Muscle layer of colon (tissue), 2 donors: Measurements from ENCODE around the gene GNG10.
A peak's percentile ranks its signal among the peaks of the same experiment; 100 is the strongest.
"Not testable (repeated sequence)": the region's sequence is repeated elsewhere in the genome, so short reads cannot be mapped to it uniquely, and the experiment has no call there.

Experiments used
- H3K27ac ChIP-seq: one replicate; pipeline ENCODE4 v1.7.0; 2013; ENCODE audit warnings: low read depth, mild to moderate bottlenecking, low read length, moderate library complexity
- H3K27me3 ChIP-seq, 2 donors: one replicate each; pipeline ENCODE4 v1.7.0; 2013; ENCODE audit warnings: low read length in 2 of 2, mild to moderate bottlenecking in 2 of 2; ENCODE audit not compliant: insufficient read depth in 2 of 2, control insufficient read depth in 1 of 2
- H3K36me3 ChIP-seq: one replicate; pipeline ENCODE4 v1.7.0; 2013; ENCODE audit warnings: mild to moderate bottlenecking, low read length; ENCODE audit not compliant: insufficient read depth
- H3K4me1 ChIP-seq: one replicate; pipeline ENCODE4 v1.7.0; 2013; ENCODE audit warnings: mild to moderate bottlenecking, low read length; ENCODE audit not compliant: insufficient read depth
- H3K4me3 ChIP-seq, 2 donors: one replicate each; pipeline ENCODE4 v1.7.0; 2013; ENCODE audit warnings: low read length in 2 of 2, low read depth in 1 of 2, mild to moderate bottlenecking in 1 of 2, moderate library complexity in 1 of 2
- H3K9ac ChIP-seq: one replicate; pipeline ENCODE4 v1.7.0; 2013; ENCODE audit warnings: low read length
- H3K9me3 ChIP-seq: one replicate; pipeline ENCODE4 v1.7.0; 2013; ENCODE audit warnings: mild to moderate bottlenecking, low read length
- donor health status: abdominal sarcoma.
- donor health status: Adenocarcinoma of cecum.

Gene GNG10

DNA sequence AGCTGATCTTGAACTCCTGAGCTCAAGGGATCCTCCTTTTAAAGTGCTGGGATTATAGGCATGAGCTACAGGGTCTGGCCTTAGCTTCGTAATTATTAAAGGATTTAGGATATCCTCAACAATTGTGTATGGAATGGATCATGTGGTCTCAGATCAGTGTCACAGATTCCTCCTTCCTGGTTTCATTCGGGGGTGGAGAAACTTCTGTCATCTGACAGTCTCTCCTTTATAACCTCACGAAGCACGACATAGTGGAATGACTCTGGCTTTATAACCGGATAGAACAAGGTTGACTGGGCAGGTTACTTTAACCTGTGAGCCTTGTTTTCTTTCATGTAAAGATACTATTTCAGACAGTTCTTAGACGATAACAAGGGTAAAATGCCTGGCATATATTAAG, 4.4 kb upstream of the GNG10 start:
- Histone ChIP-seq H3K27ac (no peak overlapping the region), H3K36me3 (peaks cover 3% of the 10 kb centered on the region), H3K4me1 (no peaks in the 10 kb centered on the region), H3K27me3 (no peaks in the 10 kb centered on the region), H3K9me3 (no peaks in the 10 kb centered on the region), H3K9ac (no peak overlapping the region), H3K4me3 (no peak overlapping the region)

DNA sequence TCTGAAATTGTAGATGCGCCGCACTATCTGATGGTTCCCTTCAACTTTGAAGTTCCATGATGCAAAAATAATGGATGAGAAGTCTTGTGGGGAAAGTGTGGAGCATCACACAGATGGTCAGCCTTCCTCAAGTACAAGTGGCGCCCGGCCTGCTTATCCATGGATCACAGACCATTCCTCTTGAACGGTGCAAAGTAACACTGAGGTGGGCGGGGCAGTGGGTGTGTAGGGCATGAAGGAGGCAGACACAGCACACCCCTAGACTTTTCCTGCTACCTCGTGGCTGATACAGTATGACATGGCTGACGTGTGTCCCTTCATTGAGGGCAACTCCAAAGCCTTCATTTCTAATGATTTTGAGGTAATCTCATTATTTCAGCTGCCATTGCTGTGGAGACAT, 2.5 kb upstream of the GNG10 start:
- H3K9ac ChIP-seq = no peak overlapping the region
- H3K9me3 ChIP-seq = no peaks in the 10 kb centered on the region
- H3K4me3 ChIP-seq = no peak overlapping the region
- H3K27ac ChIP-seq = no peak overlapping the region
- peaks cover 12% of the 10 kb centered on the region for H3K4me1 ChIP-seq
- H3K36me3 ChIP-seq = peaks cover 3% of the 10 kb centered on the region
- no peaks in the 10 kb centered on the region for H3K27me3 ChIP-seq

DNA sequence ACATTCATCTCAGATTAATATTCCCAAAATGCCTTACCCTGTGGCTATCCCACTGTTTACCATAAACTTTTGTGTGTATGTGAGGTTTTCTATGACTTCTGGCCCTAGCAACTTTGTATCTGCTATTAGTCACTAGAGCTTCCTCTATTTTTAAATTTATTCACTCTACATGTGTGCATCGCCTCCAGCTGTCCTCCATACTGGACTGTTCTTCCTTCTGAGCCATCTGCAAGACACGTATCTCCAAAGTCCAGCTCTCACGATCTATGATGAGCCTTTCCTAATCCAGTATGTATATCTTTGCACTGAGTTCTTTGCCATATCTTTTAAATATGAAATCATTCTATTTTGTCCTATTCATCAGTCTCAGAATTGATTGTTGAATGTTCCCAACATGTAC, 1.7 kb upstream of the GNG10 start:
- Histone ChIP-seq H3K4me3 (no peak overlapping the region), H3K9ac (no peak overlapping the region), H3K9me3 (no peaks in the 10 kb centered on the region), H3K36me3 (peaks cover 3% of the 10 kb centered on the region), H3K27ac (no peak overlapping the region), H3K4me1 (peaks cover 12% of the 10 kb centered on the region), H3K27me3 (no peaks in the 10 kb centered on the region)

DNA sequence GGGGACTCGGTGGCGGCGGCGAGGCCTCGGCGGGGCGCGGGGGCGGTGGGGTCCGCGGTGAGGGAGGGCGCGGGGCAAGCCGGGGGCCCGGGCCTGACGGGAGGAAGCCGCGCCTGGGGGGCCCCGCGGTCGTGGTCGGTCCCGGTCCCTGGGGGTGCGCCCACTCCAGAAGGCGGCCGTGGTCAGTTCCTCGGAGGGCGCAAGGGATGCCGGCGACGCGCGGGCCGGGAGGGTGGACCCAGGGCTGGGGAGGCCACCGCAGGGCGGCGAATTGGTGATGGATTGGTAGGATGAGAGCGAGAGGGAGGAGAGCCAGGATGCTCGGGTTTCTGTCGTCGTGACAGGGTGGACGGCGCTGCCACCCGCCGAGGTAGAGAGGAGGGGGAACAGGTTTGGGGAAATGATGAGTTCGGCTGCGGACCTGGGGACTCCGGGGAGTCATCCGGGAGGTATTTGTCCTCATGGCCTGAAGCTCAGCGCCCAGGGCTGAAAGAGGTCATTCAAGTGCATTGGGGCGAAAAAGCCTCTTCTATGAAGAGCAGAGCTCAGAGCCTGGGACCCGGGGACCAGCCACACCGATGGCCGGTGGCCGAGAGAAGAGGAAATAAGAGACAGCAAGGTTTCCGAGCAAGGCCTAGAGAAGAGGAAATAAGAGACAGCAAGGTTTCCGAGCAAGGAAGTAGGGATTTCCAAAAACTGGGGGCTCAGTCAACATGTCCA, 557 bp downstream of the GNG10 start:
- peak overlapping the region; percentile 51 for H3K9ac ChIP-seq
- peaks cover 12% of the 10 kb centered on the region for H3K4me1 ChIP-seq
- peak overlapping the region; percentile 70 to 73 for H3K4me3 ChIP-seq
- no peaks in the 10 kb centered on the region for H3K27me3 ChIP-seq
- H3K36me3 ChIP-seq = no peaks in the 10 kb centered on the region
- peak overlapping the region; percentile 74 for H3K27ac ChIP-seq
- H3K9me3 ChIP-seq = no peaks in the 10 kb centered on the region

DNA sequence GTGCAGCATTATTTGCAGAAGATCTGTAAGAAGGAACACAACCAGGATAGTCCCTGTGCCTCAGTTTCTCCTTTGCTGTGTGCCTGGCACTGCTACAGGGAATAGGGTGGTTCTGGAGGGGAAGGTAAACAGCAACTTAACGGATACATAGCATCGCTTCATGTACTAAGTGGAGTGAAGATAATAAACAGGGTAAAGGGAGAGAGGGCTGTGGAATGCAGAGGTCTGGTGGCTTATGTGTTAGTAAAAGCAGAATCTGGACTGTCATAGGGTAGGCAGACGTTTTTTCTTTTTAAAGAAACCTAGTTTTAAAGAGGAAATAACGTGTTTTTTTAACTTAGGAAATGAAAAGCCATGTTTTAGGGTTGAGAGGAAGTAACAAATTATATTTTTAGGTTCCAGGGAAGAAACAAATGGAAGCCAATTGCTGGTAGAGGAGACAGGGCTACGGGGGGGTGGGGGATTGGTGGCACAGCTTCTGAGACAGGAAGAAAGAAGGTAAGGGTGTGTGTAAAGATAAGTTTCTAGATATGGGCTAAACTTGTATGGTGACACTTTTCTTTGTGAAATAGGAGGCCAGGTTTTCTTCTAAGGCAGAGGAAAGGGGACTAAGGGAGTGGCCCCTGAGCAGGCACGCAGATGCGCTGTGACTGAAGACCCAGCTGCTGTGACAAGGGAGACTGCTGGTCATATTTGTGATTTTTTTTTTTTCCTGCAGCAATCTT, 1.3 kb downstream of the GNG10 start:
- Histone ChIP-seq H3K27me3 (no peaks in the 10 kb centered on the region), H3K36me3 (peaks cover 6% of the 10 kb centered on the region), H3K4me1 (peaks cover 12% of the 10 kb centered on the region), H3K4me3 (peak overlapping the region; percentile 70 to 73), H3K27ac (peak overlapping the region; percentile 74), H3K9me3 (no peaks in the 10 kb centered on the region), H3K9ac (peak overlapping the region; percentile 51)

DNA sequence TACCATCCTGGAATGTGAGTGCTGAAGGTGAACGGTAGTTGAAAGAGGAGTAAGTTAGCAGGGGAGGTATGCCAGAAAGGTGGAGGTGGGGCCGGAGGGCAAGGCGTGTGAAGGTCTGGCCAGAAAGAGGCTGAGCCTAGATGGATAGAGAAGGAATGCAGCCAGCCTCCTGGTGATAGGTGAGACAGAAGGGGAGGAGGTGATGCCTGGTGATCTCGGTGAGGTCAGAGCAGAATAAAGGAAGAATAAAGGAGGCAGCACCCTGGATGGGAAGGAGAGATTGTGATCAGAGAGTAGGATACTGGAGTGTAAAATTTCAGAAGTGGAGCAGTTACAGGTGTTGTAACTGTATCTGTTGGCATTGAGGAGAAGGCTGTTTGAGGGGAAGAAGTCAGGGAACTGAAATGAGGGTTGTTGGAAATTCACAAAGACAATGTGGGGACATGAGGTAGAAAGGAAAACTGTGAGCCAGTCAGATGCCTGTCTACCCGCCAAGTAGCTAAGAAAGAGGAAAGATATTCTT, 2.0 kb downstream of the GNG10 start:
- H3K4me1 ChIP-seq = peaks cover 12% of the 10 kb centered on the region
- no peaks in the 10 kb centered on the region for H3K27me3 ChIP-seq
- H3K27ac ChIP-seq = no peak overlapping the region
- no peak overlapping the region for H3K4me3 ChIP-seq
- H3K36me3 ChIP-seq = peaks cover 8% of the 10 kb centered on the region
- H3K9me3 ChIP-seq = no peaks in the 10 kb centered on the region
- H3K9ac ChIP-seq = no peak overlapping the region

DNA sequence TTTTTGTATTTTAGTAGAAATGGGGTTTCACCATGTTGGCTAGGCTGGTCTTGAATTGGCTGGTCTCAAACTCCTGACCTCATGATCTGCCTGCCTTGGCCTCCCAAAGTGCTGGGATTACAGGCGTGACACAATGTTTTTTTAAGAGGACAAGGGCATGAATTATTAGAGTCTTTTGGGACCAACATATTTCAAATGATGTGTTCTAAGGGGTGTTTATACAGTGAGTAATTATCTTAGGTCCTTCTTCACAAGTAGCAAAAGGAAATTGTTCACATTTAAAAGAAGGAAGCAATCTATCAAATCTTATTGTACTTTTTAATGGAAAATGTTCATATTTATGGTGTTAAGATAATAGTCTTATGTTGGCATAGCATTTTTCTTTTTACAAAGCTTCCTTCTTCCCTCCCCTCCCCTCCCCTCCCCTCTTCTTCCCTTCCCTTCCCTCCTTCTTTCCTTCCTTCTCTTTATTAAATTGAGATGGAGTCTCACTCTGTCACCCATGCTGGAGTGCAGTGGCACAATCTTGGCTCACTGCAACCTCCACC, 6.7 kb downstream of the GNG10 start:
- peaks cover 8% of the 10 kb centered on the region for H3K36me3 ChIP-seq
- no peak overlapping the region for H3K27ac ChIP-seq
- no peaks in the 10 kb centered on the region for H3K27me3 ChIP-seq
- H3K4me3 ChIP-seq = no peak overlapping the region
- H3K9me3 ChIP-seq = no peaks in the 10 kb centered on the region
- no peak overlapping the region for H3K9ac ChIP-seq
- peaks cover 3% of the 10 kb centered on the region for H3K4me1 ChIP-seq

DNA sequence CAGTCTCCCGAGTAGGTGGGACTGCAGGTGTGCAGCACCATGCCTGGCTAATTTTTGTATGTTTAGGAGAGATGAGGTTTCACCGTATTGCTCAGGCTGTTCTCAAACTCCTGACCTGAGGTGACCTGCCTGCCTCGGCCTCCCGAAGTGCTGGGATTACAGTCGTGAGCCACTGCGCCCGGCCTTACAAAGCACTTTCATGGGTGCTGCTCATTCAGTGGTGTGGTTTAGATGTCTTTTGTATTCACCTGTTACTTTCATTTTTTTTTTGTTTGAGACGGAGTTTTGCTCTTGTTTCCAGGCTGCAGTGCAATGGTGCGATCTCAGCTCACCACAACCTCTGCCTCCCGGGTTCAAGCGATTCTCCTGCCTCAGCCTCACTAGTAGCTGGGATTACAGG, 7.2 kb downstream of the GNG10 start:
- H3K27ac ChIP-seq, H3K27me3 ChIP-seq, H3K4me1 ChIP-seq, H3K4me3 ChIP-seq, H3K9ac ChIP-seq, H3K9me3 ChIP-seq, H3K36me3 ChIP-seq: not testable (repeated sequence)

DNA sequence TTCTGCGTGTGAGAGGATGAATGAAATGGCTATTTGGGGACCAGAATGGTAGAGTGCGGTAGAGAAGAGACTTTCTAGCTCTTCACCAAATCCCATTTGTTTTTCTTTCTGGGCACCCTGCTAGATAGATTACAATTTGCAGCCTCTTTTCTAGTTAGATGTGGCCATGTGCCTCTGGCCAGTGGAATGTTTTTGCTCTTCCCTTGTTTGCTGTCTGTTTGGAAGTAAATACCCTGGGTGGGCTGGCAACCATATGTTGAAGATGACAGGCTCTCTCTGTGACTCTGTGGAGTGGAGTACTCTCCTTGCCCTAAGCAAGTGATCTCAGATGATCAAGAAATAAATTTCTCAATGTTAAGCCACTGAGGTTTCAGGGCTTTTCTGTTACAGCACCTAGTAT, 12.9 kb downstream of the GNG10 start:
- H3K9me3 ChIP-seq = no peaks in the 10 kb centered on the region
- H3K27ac ChIP-seq = no peak overlapping the region
- no peaks in the 10 kb centered on the region for H3K36me3 ChIP-seq
- no peaks in the 10 kb centered on the region for H3K27me3 ChIP-seq
- H3K4me1 ChIP-seq = no peaks in the 10 kb centered on the region
- no peak overlapping the region for H3K9ac ChIP-seq
- H3K4me3 ChIP-seq = no peak overlapping the region

DNA sequence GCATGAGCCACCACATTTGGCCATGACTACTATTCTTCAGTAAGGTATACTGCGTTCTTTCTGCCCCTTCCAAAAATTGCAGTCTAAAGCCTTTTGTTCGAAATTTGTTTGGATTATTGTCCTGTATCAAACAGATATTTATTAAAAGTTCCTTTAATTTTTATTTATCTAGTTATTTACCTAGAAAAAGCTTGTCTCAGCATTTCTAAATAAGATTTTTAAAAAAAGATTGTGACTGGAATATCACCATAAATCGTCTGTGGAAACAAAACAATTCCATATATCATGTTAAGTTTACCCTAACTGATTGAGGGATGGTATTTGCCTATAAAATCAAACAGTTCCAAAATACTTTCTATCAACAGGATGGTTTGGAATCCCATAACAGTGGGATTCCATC, 14.7 kb downstream of the GNG10 start:
- Histone ChIP-seq H3K9me3 (no peaks in the 10 kb centered on the region), H3K9ac (no peak overlapping the region), H3K27ac (no peak overlapping the region), H3K36me3 (no peaks in the 10 kb centered on the region), H3K4me1 (no peaks in the 10 kb centered on the region), H3K4me3 (no peak overlapping the region), H3K27me3 (no peaks in the 10 kb centered on the region)

DNA sequence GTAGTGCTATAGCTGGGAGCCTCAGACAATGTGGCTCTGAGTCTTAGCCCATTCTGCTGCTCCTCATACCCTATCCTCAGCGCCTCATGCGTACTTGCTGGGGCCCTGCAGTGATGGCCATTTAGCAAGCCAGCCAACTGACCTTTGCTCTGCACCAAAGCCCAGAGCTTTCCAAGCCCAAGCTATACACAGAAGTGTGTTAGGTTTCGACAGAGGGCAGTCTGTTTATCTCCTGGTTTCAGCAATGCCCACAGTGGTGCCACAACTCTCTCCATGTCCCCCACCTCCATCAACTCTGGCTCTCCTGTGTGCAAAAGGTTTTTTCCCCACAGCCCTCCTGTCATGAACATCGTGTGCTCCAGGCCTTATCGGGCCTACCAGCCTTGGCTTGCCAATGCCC, 16.9 kb downstream of the GNG10 start:
- no peak overlapping the region for H3K27ac ChIP-seq
- no peaks in the 10 kb centered on the region for H3K36me3 ChIP-seq
- H3K4me3 ChIP-seq = no peak overlapping the region
- H3K9ac ChIP-seq = no peak overlapping the region
- H3K27me3 ChIP-seq = no peaks in the 10 kb centered on the region
- H3K4me1 ChIP-seq = no peaks in the 10 kb centered on the region
- no peaks in the 10 kb centered on the region for H3K9me3 ChIP-seq
